Measurements from ENCODE around the gene MELK. TPM values are rescaled to one million over a fixed set of nuclear protein-coding genes. Genes with fewer than 3 reads are reported as not detected.

MELK gene
- total and polyA plus RNA-seq, 8 donors: 4.9 to 32.1 (median 16.2) TPM

GRCh38 chr9:36576866-36577265 is 4.2 kb downstream of the MELK start:
- Histone ChIP-seq H3K4me3 (no peak overlapping the region), H3K9me3 (no peaks in the 10 kb centered on the region), H3K4me1 (peaks cover 0 to 12% of the 10 kb centered on the region in 2 donors), H3K27ac (no peak overlapping the region), H3K36me3 (no peaks in the 10 kb centered on the region), H3K27me3 (no peaks in the 10 kb centered on the region)
- no peak for ATAC-seq
- TF ChIP-seq CTCF (IDR thresholded peaks at IDR 0.05): no peak
- no peak for DNase-seq
- intact Hi-C loops (cut with DNase I): no loop called here

- no peak for TF ChIP-seq CTCF (IDR thresholded peaks at IDR 0.05)
- H3K4me1 ChIP-seq: no peaks in the 10 kb centered on the region
- H3K36me3 ChIP-seq: no peaks in the 10 kb centered on the region
- no peak for DNase-seq
- intact Hi-C loops (cut with DNase I): no loop called here
- ATAC-seq: peak; percentile 26
- H3K27me3 ChIP-seq: no peaks in the 10 kb centered on the region
- no peak overlapping the region for H3K27ac ChIP-seq
- no peaks in the 10 kb centered on the region for H3K9me3 ChIP-seq
- H3K4me3 ChIP-seq: no peak overlapping the region
These were observed 12.1 kb downstream of the MELK start for GRCh38 chr9:36584620-36585460.

GRCh38 chr9:36590231-36590630 is 17.5 kb downstream of the MELK start:
- peaks cover 0 to 13% of the 10 kb centered on the region in 2 donors for H3K36me3 ChIP-seq
- H3K9me3 ChIP-seq: no peaks in the 10 kb centered on the region
- H3K4me3 ChIP-seq: no peak overlapping the region
- no peaks in the 10 kb centered on the region for H3K4me1 ChIP-seq
- DNase-seq (no peak), ATAC-seq (no peak)
- no peak overlapping the region for H3K27ac ChIP-seq
- TF ChIP-seq CTCF (IDR thresholded peaks at IDR 0.05): no peak
- intact Hi-C loops (cut with DNase I): no loop called here
- no peaks in the 10 kb centered on the region for H3K27me3 ChIP-seq

- no peak overlapping the region for H3K4me3 ChIP-seq
- no peak for ATAC-seq
- H3K27ac ChIP-seq: no peak overlapping the region
- no peaks in the 10 kb centered on the region for H3K4me1 ChIP-seq
- DNase-seq: no peak
- H3K9me3 ChIP-seq: no peaks in the 10 kb centered on the region
- peaks cover 0 to 13% of the 10 kb centered on the region in 2 donors for H3K36me3 ChIP-seq
- no peaks in the 10 kb centered on the region for H3K27me3 ChIP-seq
- no peak for TF ChIP-seq CTCF (IDR thresholded peaks at IDR 0.05)
- intact Hi-C loops (cut with DNase I): no loop called here
These were observed 20.3 kb downstream of the MELK start for GRCh38 chr9:36592801-36593583.

GRCh38 chr9:36594213-36594612 is 21.5 kb downstream of the MELK start:
- no peaks in the 10 kb centered on the region for H3K4me1 ChIP-seq

More at GRCh38 chr9:36594213-36594612, 21.5 kb downstream of the MELK start:
- intact Hi-C loops (cut with DNase I): no loop called here
- TF ChIP-seq CTCF (IDR thresholded peaks at IDR 0.05): no peak
- H3K27me3 ChIP-seq: no peaks in the 10 kb centered on the region
- no peak for ATAC-seq
- no peak for DNase-seq
- peaks cover 0 to 13% of the 10 kb centered on the region in 2 donors for H3K36me3 ChIP-seq
- H3K27ac ChIP-seq: no peak overlapping the region
- H3K9me3 ChIP-seq: no peaks in the 10 kb centered on the region
- no peak overlapping the region for H3K4me3 ChIP-seq

Data from left lung (tissue), 10 donors.